ENCODE data around the gene MLYCD.

The MLYCD gene

DNA sequence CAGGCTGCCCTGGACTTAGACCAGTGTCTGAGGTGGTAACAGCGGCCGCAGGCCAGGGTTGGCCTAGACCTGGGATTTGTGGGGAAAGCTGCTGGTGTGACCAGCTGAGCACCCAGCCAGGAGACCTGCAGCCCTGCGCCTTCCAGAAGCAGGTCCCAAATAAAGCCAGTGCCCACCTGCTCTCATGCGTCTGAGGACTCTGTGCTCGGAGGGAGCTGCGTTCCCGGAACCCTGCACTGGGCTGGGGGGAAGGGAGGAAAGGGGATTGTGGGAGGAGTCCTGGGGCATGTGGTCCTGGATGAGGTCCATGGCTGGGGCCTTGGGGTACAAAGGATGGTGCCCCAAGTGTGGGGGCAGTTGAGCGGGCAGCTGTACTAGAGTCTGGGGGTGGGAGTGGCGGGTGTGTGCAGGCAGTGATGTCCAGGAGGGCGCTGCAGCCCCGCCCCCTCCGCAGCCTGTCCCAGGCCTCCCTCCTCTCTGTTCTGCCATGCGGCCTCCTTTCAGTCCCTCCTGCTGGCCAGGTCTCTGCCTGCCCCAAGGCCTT, 67.3 kb downstream of the MLYCD start:
- no peak overlapping the region for H3K4me3 ChIP-seq (ENCODE audit: low read length)
- TF ChIP-seq ZNF274 (IDR thresholded peaks at IDR 0.05; ENCODE audit: low read depth, low read length), result no peak

DNA sequence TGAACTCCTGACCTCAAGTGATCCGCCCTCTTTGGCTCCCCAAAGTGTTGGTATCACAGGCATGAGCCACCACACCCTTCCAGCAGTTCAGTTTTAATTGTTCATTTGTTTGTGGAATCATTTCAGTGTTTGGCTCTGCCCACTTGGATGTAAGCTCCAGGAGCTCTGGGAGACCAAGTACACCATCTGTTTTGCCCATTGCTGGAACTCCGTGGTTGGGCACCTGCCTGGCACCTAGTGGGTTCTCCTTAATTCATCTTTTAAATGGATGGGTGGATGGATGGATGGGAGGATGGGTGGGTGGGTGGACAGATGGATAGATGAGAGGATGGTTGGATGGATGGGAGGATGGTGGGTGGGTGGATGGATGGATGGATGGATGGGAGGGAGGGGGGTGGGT, 68.2 kb downstream of the MLYCD start:
- TF ChIP-seq ZNF274 (IDR thresholded peaks at IDR 0.05; ENCODE audit: low read depth, low read length), result no peak

DNA sequence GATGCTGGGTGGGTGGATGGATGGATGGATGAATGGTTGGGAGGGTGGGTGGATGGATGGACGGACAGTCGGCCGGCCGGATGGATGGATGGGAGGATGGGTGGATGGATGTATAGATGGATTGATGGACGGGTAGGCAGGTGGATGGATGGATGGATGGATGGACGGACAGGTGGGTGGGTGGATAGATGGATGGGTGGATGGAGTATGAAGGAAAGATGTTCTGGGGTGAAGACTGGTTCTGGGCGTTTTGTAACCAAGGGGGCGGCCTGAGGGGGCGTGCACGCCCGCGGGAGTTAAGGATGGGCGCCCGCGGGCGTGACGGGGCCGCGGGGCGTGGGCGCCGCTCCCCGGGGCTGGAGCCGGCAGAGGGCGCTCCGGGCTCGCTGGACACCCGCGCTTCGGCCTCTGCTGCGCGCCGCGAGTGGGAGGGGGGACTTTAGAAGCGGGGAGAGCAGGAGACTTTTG, 69.0 kb downstream of the MLYCD start, which contains the start of gene NECAB2:
Gene NECAB2 (plus strand): TSS at position 407 of the 468 bp plus-strand sequence. CDS start 405 bp downstream, outside the sequence.
- H3K4me3 ChIP-seq (ENCODE audit: low read length), result no peak within 1 kb of the TSS
- TF ChIP-seq ZNF274 (IDR thresholded peaks at IDR 0.05; ENCODE audit: low read depth, low read length), result no peak

More for the DNA sequence above, 68.2 kb downstream of the MLYCD start:
- H3K4me3 ChIP-seq (ENCODE audit: low read length), result no peak overlapping the region

DNA sequence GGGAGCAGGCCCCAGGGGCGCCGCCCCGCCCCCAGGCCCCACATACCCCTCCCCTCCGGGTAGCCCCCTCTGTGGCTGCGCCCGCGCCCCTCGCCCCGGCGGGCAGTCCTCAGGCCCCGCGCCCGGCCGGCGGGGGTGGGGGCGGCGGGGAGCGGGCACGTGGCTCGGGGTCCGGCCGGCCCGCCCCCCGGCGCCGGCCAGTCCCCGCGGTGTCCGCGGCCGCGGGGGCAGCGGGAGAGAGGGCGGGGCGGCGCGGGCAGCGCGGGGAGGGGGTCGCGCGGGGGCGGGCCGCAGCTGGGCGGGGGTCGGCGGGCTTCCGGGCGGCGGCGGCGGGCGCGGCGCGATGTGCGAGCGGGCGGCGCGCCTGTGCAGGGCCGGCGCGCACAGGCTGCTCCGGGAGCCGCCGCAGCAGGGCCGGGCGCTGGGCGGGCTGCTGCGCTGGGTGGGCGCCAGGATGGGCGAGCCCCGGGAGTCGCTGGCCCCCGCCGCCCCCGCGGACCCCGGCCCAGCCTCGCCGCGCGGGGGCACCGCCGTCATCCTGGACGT, 69.5 kb downstream of the MLYCD start:
- TF ChIP-seq ZNF274 (IDR thresholded peaks at IDR 0.05; ENCODE audit: low read depth, low read length), result no peak
- H3K4me3 ChIP-seq (ENCODE audit: low read length), result no peak overlapping the region

DNA sequence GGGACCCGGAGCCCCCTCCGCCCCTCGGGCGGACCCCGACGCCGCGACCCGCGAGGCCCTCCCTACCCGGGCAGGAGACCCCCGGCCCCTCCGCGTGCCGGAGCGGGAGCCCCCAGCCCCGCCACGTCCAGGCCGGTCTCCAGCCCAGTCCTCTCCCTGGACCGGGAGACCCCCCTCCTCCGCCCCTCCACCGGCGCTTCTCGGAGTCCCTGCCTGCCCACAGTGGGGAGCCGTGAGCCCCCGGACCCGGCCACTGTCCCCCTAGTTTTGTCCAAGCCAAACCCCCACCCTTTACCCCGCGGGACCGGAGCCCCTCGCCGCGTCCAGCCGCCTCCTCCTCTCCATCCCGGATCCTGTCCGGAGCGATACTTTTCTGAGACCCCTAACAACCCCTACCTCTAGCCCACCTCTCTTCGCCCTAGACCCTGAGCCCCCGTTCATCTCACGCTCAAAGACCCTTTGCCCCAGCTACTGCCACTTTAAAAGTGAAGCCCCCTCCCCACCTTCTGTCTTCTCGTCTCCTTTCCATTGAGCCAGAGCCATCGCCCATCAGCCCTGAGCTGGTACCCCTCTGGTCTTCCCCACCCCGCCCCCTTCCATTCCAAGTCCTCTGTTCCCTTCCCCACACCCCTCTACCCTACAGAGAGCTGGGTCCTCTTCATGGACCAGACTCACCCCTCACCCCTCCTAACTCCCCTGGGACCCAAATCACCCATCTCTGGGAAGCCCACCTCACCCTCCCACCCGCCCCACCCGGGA, 70.2 kb downstream of the MLYCD start:
- TF ChIP-seq ZNF274 (IDR thresholded peaks at IDR 0.05; ENCODE audit: low read depth, low read length), result no peak
- no peak overlapping the region for H3K4me3 ChIP-seq (ENCODE audit: low read length)

DNA sequence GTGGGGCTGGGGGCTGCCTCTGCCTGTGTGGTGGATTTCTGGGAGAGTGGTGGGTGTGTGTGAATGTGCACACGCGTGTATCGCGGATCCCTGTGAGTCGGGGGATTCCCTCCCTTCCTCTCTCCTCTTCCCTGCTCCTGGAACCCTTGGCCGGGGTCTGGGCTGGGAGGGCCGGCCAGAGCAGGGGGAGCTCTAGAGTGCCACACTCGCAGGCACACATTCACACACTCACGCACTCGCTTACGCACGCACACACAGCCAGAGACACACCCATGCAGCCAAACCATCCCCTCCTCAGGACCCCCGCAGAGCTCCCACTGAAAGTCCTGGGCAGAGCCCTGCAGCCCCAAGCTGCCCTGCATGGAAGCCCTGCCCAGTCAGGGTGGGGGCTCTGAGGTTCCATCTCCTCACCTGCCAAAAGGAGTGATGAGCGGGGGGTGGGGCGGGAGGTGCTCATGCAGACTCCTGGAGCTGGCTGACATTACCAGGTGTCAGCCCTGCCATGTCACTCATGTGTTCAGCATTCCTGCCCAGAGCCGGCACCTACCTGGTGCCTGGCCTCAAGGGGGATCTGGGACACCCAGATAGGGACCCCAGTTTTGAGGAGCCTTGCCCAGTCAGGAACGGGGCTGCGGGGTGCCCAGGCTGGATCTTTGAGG, 71.0 kb downstream of the MLYCD start:
- no peak overlapping the region for H3K4me3 ChIP-seq (ENCODE audit: low read length)
- TF ChIP-seq ZNF274 (IDR thresholded peaks at IDR 0.05; ENCODE audit: low read depth, low read length), result no peak

DNA sequence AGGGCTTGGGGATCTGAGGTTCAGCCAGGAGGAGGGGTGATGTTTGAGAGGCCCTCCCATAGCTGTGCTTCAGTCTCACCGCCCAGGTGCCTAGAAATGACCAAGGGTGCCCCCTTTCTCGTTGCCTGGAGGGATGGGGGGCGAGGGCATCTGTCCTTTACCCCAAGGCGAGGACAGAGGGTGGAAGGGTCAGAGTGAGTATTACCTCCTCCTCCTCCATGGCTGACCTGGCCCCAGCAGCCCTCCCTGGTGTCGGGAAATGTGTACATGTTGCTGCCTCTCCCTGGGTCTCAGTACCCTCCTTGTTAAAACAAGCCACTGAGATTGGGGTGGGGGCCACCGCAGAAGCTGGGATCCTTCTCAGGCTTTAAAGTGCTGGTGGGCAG, 71.5 kb downstream of the MLYCD start:
- TF ChIP-seq ZNF274 (IDR thresholded peaks at IDR 0.05; ENCODE audit: low read depth, low read length), result no peak
- H3K4me3 ChIP-seq (ENCODE audit: low read length), result no peak overlapping the region

DNA sequence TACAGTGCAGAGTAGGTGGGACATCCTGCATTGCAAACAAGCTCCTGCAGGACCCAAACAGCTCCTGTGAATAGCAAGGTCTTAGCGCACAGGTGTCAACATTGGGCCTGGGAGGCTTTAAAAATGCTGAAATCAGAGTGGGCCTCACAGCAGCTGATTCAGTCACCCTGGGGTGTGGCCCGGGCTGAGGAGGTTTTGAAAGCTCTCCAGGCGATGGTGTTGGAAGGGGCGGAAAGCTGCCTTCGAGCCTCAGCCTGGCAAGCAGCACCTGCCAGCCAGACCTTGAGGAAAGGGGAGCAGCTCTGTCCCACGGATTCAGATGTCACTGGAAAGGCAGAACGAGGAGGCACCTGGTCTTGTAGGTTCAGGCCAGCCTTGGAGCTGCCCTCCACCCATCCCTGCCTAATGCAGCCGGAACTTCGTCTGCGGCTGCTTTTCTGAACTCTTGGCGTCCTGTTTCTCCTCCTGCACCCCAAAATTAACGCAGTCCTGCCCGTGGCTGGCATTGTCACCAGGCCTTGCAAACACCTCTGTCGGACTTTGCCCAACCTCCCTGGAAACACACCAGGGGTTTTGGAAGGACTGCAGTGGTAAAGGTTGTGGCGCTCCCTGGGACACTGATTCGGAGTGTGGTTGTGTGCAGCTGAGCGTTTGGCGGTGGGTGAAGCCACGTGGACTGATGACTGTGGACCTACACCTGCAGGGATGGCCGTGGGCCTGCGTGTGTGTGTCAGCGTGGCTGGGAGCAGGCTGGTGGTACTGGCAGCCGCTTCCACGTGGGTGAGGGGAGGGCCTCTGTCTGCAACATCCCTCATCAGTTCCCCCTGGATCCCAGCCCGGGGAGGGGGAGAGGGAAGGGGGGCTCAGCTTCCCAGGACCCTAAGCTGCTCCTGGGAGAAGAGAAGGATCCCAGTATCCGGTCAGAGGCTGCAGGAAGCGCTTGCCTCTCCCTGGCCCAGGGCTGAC, 72.5 kb downstream of the MLYCD start:
- TF ChIP-seq ZNF274 (IDR thresholded peaks at IDR 0.05; ENCODE audit: low read depth, low read length), result no peak
- H3K4me3 ChIP-seq (ENCODE audit: low read length), result no peak overlapping the region

DNA sequence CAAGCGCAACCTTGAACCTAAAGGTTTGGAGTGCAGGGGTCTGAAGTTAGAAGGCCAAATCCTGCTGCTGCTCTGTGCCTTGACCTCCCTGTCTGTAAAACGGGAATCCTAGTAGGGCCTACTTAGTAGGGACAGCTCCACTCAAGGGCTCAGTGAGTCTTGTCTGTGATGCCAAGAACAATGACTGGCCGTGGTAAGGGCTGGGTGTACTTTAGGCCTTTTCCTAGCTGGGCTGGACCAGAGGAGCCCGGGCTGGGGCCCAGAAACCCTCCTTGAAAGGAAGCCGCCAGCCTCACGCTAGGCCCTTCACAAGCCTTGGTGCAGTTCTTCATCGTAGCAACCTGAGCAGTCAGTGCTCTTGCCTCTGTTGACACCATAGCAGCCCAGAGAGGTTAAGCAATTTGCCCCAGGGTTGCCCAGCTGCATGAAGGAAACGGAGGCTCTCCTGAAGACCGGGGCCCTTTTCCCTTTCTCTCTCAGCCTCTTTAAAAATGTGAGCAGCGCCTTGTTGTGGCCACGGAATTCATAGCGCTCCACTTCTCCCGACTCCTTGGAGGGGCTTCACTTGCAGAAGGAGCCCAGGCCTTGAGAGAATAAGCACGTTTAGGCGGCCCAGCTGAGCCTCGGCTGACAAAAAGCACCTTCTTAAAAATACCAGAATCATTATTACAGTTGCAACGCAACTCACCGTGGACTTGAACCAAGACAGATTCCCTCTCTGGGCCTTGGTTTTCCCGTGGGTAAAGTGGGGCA, 73.5 kb downstream of the MLYCD start:
- no peak for TF ChIP-seq ZNF274 (IDR thresholded peaks at IDR 0.05; ENCODE audit: low read depth, low read length)
- no peak overlapping the region for H3K4me3 ChIP-seq (ENCODE audit: low read length)

DNA sequence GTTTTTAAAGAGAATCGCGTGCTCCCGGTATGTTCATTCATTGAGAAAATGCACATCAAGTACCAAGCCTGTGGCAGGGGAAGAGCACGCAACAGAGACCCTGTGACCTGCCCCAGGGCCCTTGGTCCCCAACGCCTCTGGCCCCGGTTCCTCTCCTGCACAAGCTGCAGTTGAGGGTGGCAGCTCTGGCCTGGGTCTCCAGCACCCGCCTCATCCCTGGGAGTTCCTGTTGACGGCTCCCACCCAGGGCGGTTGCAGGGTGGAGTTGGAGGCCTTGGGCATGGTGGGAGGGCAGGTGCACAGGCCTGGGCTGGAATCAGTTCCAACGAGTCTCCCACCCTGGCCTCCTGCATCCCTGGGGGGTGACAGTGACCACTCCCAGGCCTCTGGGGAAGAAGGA, 74.2 kb downstream of the MLYCD start:
- no peak for TF ChIP-seq ZNF274 (IDR thresholded peaks at IDR 0.05; ENCODE audit: low read depth, low read length)
- H3K4me3 ChIP-seq (ENCODE audit: low read length), result no peak overlapping the region

DNA sequence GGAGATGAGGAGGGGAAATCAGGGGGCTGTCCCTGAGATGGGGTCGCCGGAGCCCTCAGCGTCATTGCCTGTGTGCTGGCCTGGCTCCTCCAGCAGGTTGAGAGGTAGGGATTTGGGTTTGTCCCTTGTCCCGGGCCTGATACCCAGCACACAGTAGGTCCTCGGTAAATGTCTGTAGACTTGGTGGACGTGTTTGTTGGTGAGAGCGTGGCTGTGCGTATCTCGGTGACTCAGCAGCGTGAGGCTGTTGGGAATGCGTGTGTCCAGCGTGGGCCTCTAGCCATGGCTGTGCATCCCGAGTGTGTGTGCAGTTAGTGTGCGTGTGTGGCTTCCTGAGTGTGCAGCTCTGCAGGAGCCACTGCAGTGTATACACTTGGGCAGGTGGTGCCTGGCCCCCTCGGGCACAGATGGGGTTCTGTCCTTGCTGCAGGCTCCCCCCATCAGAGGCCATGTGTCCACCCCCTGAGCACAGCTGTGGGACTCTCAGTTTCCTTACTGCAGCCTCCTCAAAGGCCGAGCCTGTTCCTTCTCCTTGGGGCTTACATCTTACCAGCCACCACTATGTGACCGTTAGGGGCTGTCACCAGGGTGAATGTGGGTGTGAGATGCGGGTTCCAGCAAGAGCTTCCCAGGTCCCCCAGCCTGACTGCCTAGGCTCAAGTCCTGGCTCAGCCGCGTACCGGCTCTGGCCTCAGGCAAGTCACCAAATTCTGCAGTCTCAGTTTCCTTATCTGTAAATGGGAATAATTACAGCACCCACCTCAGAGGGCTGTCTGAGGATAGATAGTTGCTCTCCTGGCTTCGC, 74.9 kb downstream of the MLYCD start:
- TF ChIP-seq ZNF274 (IDR thresholded peaks at IDR 0.05; ENCODE audit: low read depth, low read length), result no peak
- H3K4me3 ChIP-seq (ENCODE audit: low read length), result no peak overlapping the region

DNA sequence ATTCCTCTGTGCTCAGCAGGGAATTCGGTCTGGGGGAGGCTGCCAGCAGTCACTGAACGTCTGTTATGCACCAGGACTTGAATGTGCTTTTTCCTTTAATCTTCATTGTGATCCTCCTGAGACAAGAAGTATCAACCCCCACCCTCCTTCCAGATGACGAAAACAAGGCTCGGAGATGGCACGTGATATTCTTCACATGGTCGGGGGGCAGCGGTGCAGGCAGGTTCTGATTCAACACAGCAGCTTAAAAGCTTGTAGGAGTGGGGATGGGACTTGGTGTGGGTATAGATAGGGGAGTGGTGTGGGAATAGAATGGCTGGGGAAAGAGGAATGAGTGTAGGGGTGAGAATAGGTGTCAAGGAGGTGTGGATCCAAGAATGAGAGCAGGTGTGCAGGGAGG, 75.6 kb downstream of the MLYCD start:
- TF ChIP-seq ZNF274 (IDR thresholded peaks at IDR 0.05; ENCODE audit: low read depth, low read length), result no peak
- H3K4me3 ChIP-seq (ENCODE audit: low read length), result no peak overlapping the region

Measured in GM08714 (cell line).